GM23248 (cell line): Measurements from ENCODE around the gene EVL. TPM values are rescaled to one million over a fixed set of nuclear protein-coding genes. Genes with fewer than 3 reads are reported as not detected.

Experiments
- DNase-seq: peaks from one replicate; pipeline ENCODE4 v3.0.0-alpha.2; 2015
- H2AFZ ChIP-seq: fragments of 200-600 bp; sonication (generic); 2 replicates; pipeline ENCODE4 v1.6.1; 2016; ENCODE audit warnings: antibody characterized with exemption
- H3F3A ChIP-seq: fragments of 200-600 bp; sonication (generic); 2 replicates; pipeline ENCODE4 v1.6.1; 2016; ENCODE audit warnings: mild to moderate bottlenecking, antibody characterized with exemption, mixed run types; ENCODE audit not compliant: insufficient read depth
- H3K27ac ChIP-seq: fragments of 200-600 bp; sonication (generic); 2 replicates; pipeline ENCODE4 v1.5.1; 2016; ENCODE audit warnings: mild to moderate bottlenecking
- H3K27me3 ChIP-seq: fragments of 200-600 bp; sonication (generic); replicated peaks from 2 replicates; pipeline ENCODE4 v1.6.1; 2016; ENCODE audit warnings: mild to moderate bottlenecking; ENCODE audit not compliant: insufficient read depth
- H3K36me3 ChIP-seq: fragments of 200-600 bp; sonication (generic); 2 replicates; pipeline ENCODE4 v1.6.1; 2016; ENCODE audit warnings: low read depth, mild to moderate bottlenecking
- H3K4me1 ChIP-seq: fragments of 200-600 bp; sonication (generic); 2 replicates; pipeline ENCODE4 v1.6.1; 2016; ENCODE audit warnings: mild to moderate bottlenecking; ENCODE audit not compliant: insufficient read depth
- H3K4me2 ChIP-seq: fragments of 200-600 bp; sonication (generic); one replicate; pipeline ENCODE4 v1.6.1; 2016; ENCODE audit warnings: mild to moderate bottlenecking; ENCODE audit not compliant: unreplicated experiment
- H3K4me3 ChIP-seq: fragments of 200-600 bp; sonication (generic); 2 replicates; pipeline ENCODE4 v1.5.1; 2016; ENCODE audit warnings: mild to moderate bottlenecking
- H3K79me2 ChIP-seq: fragments of 200-600 bp; sonication (generic); 2 replicates; pipeline ENCODE4 v1.6.1; 2016; ENCODE audit warnings: mild to moderate bottlenecking; ENCODE audit not compliant: insufficient read depth
- H3K9ac ChIP-seq: fragments of 200-600 bp; sonication (generic); 2 replicates; pipeline ENCODE4 v1.6.1; 2016; ENCODE audit warnings: mild to moderate bottlenecking
- H3K9me2 ChIP-seq: fragments of 200-600 bp; sonication (generic); 2 replicates; pipeline ENCODE4 v1.6.1; 2016; ENCODE audit warnings: mixed run types, mild to moderate bottlenecking, moderate library complexity; ENCODE audit not compliant: insufficient read depth
- H3K9me3 ChIP-seq: fragments of 200-600 bp; sonication (generic); one replicate; pipeline ENCODE4 v1.6.1; 2017; ENCODE audit warnings: low read depth
- H4K20me1 ChIP-seq: fragments of 200-600 bp; sonication (generic); 2 replicates; pipeline ENCODE4 v1.6.0; 2016; ENCODE audit not compliant: insufficient read depth
- EZH2 ChIP-seq: fragments of 200-600 bp; sonication (generic); IDR thresholded peaks from 2 replicates; pipeline ENCODE4 v1.6.1; 2018; ENCODE audit warnings: antibody characterized with exemption, mild to moderate bottlenecking; ENCODE audit not compliant: insufficient read depth, poor library complexity, severe bottlenecking
- EZH2phosphoT487 ChIP-seq: fragments of 200-600 bp; sonication (generic); IDR thresholded peaks from 2 replicates; pipeline ENCODE4 v1.6.1; 2018; ENCODE audit warnings: antibody characterized with exemption, moderate library complexity, mild to moderate bottlenecking, low read depth; ENCODE audit not compliant: insufficient read depth
- WGBS, 2 experiments: methylation state at CpG; one replicate each; pipeline ENCODE4 v1.1.6; 2015 to 2017; ENCODE audit warnings: low lambda C conversion rate in 2 of 2, low coverage in 1 of 2; ENCODE audit errors: missing lambda C conversion rate in 2 of 2; 5-methylcytosine and 5-hydroxymethylcytosine counted together
- in situ Hi-C: fragments of 300-500 bp; cut with MboI; formaldehyde crosslinking; loops from 2 replicates; pipeline ENCODE4 v1.15.0; 2020
- polyA plus RNA-seq: library from polyadenylated mRNA; unstranded; fragments of >200 nt; fragmentation: Nextera tagmentation; extraction: Ambion mirVana; gene quantifications from 2 replicates; pipeline ENCODE4 v1.2.1, GENCODE V29; 2016
- total RNA-seq: library from RNA; depleted of rRNA; stranded (reverse); fragments of >200 nt; shearing (Covaris generic); gene quantifications from 2 replicates; pipeline ENCODE4 v1.2.3, GENCODE V29; 2014

The EVL gene
- total and polyA plus RNA-seq, 2 experiments from 2014 or later, result 6.6 to 29.9 TPM

DNA sequence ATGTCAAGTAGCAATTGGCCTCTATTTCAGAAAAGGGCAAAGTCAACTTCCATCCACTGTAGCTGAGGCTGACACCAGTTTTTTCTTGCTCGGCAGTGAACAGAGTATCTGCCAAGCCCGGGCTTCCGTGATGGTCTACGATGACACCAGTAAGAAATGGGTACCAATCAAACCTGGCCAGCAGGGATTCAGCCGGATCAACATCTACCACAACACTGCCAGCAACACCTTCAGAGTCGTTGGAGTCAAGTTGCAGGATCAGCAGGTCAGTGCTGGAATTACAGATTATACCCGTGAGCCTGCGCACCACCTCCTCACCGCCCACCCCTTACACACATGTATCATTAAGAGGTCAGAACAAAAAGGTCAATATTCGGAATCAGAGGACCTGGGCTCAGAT is 19.4 kb downstream of the EVL start:
- Histone ChIP-seq H2AFZ (no peak overlapping the region), H3K27ac (no peak overlapping the region), H3K4me2 (no peak overlapping the region), H3K4me3 (no peak overlapping the region), H3F3A (no peaks in the 10 kb centered on the region), H3K79me2 (peaks cover 21% of the 10 kb centered on the region), H3K27me3 (no peaks in the 10 kb centered on the region), H3K36me3 (no peaks in the 10 kb centered on the region), H3K4me1 (peaks cover 1% of the 10 kb centered on the region), H3K9ac (no peak overlapping the region), H3K9me3 (no peaks in the 10 kb centered on the region), H4K20me1 (no peaks in the 10 kb centered on the region), H3K9me2 (no peaks in the 10 kb centered on the region)
- WGBS, 2 experiments, result 93 to 95% methylated on average over 10 of the region's 10 CpGs
- no peak for TF ChIP-seq EZH2
- TF ChIP-seq EZH2phosphoT487, result no peak
- in situ Hi-C loops, result no loop called here
- DNase-seq, result no peak

GRCh38 chr14:100085462-100085861 is 20.2 kb downstream of the EVL start:
- in situ Hi-C loops, result no loop called here
- Histone ChIP-seq H3K79me2 (peaks cover 21% of the 10 kb centered on the region), H3K9me3 (no peaks in the 10 kb centered on the region)

DNA sequence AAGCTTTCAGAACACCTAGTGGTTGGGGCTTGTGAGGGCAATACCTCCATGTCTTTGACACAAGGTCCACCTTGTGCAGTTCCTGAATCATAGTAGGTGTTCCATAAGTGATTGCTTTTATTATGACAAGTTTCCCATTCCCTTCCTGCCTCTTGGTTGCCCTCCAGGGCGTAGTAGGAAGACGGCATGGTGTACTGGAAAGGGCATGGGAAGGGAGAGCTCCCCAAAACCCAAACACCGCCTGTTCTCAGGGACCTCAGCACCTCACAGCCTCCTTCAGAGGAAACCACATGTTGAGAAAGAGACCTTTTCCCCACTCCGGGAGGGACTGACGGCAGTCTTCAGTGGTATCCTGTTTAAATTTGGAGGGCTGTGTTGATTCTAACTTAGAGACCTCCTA is 21.1 kb downstream of the EVL start:
- Histone ChIP-seq H3K27ac (no peak overlapping the region), H3K4me1 (no peaks in the 10 kb centered on the region), H3K36me3 (no peaks in the 10 kb centered on the region), H2AFZ (no peak overlapping the region), H3K79me2 (peaks cover 21% of the 10 kb centered on the region), H3K4me2 (no peak overlapping the region), H3K27me3 (no peaks in the 10 kb centered on the region), H3K9ac (no peak overlapping the region), H3K9me3 (no peaks in the 10 kb centered on the region), H4K20me1 (no peaks in the 10 kb centered on the region), H3K9me2 (no peaks in the 10 kb centered on the region), H3K4me3 (no peak overlapping the region), H3F3A (no peaks in the 10 kb centered on the region)
- WGBS, 2 experiments, result 97 to 100% methylated on average over 5 of the region's 5 CpGs
- DNase-seq, result no peak
- TF ChIP-seq EZH2phosphoT487 (no peak), EZH2 (no peak)
- in situ Hi-C loops, result no loop called here

More at GRCh38 chr14:100085462-100085861, 20.2 kb downstream of the EVL start:
- H3K4me1 ChIP-seq, result no peaks in the 10 kb centered on the region
- TF ChIP-seq EZH2, result no peak
- DNase-seq, result no peak
- H3K27ac ChIP-seq, result no peak overlapping the region
- no peak overlapping the region for H3K9ac ChIP-seq
- no peaks in the 10 kb centered on the region for H3K9me2 ChIP-seq
- WGBS, 2 experiments, result 96% methylated on average over 6 of the region's 6 CpGs
- H3K27me3 ChIP-seq, result no peaks in the 10 kb centered on the region
- H3K4me3 ChIP-seq, result no peak overlapping the region
- H3K36me3 ChIP-seq, result no peaks in the 10 kb centered on the region
- H4K20me1 ChIP-seq, result no peaks in the 10 kb centered on the region
- no peaks in the 10 kb centered on the region for H3F3A ChIP-seq
- no peak overlapping the region for H3K4me2 ChIP-seq
- H2AFZ ChIP-seq, result no peak overlapping the region

- H3K27me3 ChIP-seq, result no peaks in the 10 kb centered on the region
- no peaks in the 10 kb centered on the region for H3F3A ChIP-seq
- H3K9ac ChIP-seq, result no peak overlapping the region
- H4K20me1 ChIP-seq, result no peaks in the 10 kb centered on the region
- H3K9me3 ChIP-seq, result no peaks in the 10 kb centered on the region
- no peak overlapping the region for H3K4me3 ChIP-seq
- TF ChIP-seq EZH2phosphoT487 (no peak), EZH2 (no peak)
- H3K4me2 ChIP-seq, result no peak overlapping the region
- H2AFZ ChIP-seq, result no peak overlapping the region
- no peaks in the 10 kb centered on the region for H3K36me3 ChIP-seq
- DNase-seq, result no peak
- H3K4me1 ChIP-seq, result no peaks in the 10 kb centered on the region
- in situ Hi-C loops, result no loop called here
- no peaks in the 10 kb centered on the region for H3K9me2 ChIP-seq
- 92 to 96% methylated on average over 3 of the region's 3 CpGs for WGBS, 2 experiments
- H3K79me2 ChIP-seq, result peaks cover 5% of the 10 kb centered on the region
- no peak overlapping the region for H3K27ac ChIP-seq
Observed at GRCh38 chr14:100088226-100088625, 23.0 kb downstream of the EVL start.

GRCh38 chr14:100091386-100091785 is 26.2 kb downstream of the EVL start:
- Histone ChIP-seq H3K9ac (no peak overlapping the region), H3K4me3 (no peak overlapping the region), H3K4me1 (peaks cover 5% of the 10 kb centered on the region), H3K9me2 (no peaks in the 10 kb centered on the region), H3K36me3 (no peaks in the 10 kb centered on the region), H3K79me2 (no peaks in the 10 kb centered on the region), H3F3A (peaks cover 6% of the 10 kb centered on the region; the same call in 1 of the 2 replicates), H3K9me3 (no peaks in the 10 kb centered on the region), H3K27ac (no peak overlapping the region), H3K27me3 (no peaks in the 10 kb centered on the region), H4K20me1 (no peaks in the 10 kb centered on the region), H3K4me2 (no peak overlapping the region), H2AFZ (no peak overlapping the region)
- WGBS, 2 experiments, result 96 to 99% methylated on average over 7 of the region's 7 CpGs
- in situ Hi-C loops, result loop anchor here (10.0 kb wide), 1 partner anchor 107 kb away; no protein-coding TSS in a partner anchor
- no peak for TF ChIP-seq EZH2
- TF ChIP-seq EZH2phosphoT487, result no peak
- no peak for DNase-seq
